ENCODE data around the gene BCL2L2.

BCL2L2 gene

DNA sequence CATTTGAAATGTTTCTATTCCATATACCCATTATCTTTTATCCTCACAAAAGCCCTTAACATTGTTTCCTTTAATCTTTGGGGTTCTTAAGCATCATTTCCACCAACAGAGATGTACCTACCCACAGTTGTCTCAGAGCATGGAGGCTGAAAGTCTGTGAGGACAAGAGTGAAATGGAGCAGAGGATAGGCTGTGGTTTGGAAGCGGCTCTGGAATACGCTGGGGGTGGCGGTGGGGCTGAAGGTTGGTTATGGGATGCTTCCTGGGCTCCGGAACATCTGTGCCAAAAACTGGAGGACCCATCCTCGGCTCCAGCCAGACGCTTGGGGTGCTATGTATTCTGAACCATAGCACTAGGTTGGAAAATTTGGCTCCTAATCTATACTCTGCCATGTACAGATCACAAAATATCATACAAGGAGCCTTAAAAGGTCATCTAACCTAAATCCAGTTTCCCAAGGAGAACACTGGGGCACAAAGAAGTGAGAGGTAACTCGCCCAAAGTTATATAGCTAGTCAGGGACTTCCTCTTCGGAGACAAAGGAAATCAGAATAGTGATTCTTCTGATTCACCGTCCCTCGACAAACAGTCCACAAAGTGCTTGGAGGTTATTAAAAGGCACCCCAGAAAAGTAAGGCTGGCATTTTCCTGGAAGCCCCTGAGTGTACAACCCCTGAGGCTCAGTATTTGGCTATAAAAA, 6.5 kb upstream of the BCL2L2 start:
- DNase-seq (ENCODE audit: low read depth): no peak

DNA sequence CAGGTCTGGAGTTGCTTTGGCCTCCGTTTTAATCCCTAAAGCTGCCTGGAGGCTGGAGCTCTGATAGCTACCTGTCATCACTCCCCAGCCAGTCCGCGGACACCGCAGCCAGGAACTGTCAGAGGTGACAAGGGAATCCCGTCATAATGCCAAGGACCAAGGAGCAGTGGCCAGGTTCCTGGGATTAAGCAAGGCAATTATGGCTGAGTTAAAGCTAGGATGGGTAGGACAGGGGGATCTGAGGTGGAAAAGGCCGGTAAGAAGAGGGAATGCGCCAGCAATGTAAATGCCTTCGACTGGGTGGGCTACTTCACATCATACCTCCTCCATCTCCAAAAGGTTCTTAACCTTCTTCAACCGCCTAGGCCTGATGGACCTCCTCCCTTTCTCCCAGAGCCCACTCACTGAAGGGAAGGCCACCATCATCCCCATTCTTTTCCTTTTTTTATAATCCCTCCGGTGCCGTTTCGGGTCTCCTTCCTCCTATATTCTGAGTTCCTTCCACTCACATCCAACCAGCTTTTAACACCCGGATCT, 5.9 kb upstream of the BCL2L2 start:
- peak; percentile 31 for DNase-seq (ENCODE audit: low read depth)

DNA sequence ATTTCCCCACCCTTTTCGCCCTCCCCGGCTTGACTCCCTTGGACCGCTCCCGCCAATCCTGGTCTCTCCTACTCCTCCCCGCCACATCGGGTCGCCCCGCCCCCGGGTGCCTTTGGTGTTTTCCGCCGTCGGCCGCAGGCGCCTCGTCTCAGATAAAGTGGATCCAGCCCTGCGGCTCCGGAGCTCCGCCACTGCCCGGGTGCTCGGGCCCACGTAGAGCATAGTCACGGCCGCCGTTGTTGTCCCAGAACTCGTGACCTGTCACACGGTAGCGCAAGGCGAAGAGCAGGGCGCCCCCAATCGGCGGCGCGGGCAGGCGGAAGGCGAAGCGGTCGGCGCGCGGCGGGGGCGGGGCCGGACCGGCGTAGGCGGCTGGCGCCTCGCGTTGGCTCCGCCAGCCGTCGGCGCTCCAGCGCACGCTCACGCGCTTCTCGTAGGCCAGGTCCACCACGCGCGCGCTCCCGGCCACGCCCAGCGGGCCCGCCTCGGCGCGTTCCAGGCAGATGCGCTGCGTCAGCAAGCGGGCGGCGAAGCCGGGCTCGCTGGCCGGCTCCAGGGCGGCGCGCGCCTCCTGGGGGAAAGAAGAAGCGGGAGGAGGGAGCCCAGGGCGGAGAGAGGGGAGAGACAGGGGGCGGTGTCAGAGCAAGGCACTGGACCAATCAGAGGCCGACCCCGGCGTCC, 5.2 kb upstream of the BCL2L2 start:
- peak; percentile 98 for DNase-seq (ENCODE audit: low read depth)

DNA sequence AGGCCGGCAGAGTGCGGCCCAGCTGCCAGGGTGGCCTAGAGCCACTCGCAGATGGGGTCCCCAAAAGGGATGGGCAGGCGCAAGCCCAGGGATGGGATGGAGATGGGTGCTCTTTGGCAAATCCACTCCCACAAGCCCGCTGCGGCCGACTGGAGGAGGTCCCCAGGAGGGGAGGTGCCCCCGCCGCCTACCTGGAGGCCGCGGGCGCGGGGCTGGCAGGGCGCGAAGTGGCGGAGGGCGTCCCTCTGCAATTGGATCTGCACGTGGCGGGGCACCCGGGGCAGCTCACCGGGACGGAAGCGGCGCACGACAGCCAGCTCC, 4.7 kb upstream of the BCL2L2 start:
- DNase-seq (ENCODE audit: low read depth): no peak

DNA sequence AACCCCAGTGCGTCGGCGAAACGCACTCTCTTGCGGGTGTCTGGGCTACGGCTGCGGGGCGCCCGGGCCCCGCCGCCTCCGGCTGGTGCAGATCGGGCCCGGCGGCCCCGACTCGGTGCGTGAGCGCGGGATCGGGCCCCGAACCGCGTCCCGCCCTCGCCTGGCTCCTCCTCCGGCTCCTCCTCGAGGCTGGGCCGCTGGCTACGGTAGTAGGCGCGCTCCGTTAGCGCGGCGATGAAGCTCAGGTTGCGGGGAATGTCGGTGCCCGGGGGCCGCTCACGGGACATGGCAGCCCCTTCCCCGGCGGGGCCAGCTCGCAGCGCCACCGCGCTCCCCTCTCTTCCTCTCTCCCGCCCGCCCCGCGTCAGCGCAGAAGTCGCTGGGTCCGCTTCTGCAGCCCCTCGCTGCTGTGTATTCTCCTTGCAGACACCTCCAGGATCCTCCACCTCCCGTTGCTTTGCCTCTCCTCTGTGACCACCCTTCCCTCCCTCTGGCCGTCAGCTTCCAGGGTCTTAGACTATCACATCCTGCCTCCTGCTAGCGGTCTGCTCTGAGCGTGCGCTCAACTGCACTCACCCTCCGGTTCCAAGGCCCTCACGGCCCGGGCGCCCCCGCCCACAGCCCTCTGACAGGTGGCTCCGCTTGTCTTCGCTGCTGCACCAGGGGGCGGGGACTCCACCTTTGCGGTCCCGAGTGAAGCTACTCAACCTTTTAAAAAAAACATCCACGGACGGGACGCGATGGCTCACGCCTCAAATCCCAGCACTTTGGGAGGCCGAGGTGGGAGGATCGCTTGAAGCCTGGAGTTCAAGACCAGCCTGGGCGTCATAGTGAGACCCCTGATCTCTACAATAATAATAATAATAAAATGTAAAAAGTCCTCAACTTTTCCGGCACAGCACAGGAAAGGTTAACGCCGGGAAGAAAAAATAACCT, 4.1 kb upstream of the BCL2L2 start, which contains the start of gene PPP1R3E:
PPP1R3E (minus strand) TSS at position 570 of the 936 bp plus-strand sequence; CDS start at position 287, 283 bp downstream.
- DNase-seq (ENCODE audit: low read depth): peak; percentile 62

DNA sequence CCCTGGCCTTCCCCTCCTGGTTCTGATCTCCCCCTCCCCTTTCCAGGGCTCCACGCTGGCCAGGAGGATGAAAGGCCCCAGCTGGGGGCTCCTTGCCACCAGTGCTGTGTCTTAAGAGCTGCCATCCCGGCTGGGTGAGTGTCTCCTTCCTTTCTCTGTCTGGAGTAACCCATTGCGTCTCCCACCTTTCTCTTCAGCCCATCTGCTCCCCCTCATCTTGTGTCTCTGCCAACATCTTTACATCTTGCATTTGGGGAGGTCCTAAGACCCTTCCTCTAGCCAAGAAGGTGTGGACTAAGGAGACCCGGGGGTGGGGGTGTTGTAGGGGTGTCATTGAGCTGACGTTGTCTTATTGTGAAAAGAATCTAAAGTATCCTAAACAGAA, 505 bp downstream of the BCL2L2 start:
- DNase-seq (ENCODE audit: low read depth): no peak

DNA sequence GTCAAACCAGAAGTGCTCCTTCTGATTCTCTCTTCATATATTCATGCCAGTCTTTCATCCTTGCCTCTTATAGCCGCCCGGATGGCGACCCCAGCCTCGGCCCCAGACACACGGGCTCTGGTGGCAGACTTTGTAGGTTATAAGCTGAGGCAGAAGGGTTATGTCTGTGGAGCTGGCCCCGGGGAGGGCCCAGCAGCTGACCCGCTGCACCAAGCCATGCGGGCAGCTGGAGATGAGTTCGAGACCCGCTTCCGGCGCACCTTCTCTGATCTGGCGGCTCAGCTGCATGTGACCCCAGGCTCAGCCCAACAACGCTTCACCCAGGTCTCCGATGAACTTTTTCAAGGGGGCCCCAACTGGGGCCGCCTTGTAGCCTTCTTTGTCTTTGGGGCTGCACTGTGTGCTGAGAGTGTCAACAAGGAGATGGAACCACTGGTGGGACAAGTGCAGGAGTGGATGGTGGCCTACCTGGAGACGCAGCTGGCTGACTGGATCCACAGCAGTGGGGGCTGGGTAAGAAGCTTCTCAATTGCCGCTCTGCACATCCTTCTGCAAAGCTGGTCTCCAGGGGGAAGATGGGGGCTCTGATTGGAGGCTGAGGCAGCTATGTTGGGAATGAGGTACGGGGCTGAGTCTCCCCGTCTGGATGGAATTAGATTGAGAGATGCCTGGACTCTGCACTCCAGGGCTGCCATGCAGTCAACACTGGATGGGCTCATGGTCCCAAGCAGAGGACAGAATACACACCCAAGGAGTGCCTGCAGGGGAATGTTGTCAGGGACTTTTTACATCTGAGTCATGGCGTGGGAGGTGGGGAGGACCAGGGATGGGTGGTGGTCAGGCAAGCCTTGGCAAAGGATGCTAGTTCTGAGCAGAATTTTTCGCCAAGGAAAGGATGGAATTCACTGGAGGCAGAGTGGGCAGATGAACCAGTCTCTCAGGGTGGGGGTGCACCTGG, 1.3 kb downstream of the BCL2L2 start:
- peak; percentile 45 for DNase-seq (ENCODE audit: low read depth)

DNA sequence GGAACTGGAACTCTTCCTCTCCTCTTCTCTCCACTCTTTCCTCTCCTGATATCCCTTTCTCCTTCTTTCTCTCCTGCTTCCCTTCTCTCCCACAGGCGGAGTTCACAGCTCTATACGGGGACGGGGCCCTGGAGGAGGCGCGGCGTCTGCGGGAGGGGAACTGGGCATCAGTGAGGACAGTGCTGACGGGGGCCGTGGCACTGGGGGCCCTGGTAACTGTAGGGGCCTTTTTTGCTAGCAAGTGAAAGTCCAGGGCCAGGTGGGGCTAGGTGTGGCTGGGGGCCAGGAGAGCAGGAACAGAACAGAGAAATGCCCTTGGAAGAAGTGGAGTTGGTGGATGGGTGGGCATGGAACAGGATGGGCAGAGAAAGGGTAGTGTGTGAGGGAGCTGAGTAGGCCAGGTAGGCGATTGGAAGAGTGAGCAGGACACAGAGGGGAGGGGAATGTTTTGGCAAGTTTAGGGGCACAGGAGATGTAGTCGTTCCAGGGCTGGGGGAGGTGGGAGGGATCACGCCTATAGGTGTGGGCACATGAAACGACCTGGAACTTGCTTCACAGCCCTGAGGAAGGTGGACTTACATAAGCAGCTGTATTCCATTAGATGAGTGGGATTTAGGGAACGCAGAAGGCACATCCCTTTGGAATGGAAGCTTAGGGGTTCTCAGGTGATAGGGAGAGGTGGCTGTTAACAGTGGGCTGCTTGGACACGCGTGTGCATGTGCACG, 2.2 kb downstream of the BCL2L2 start:
- DNase-seq (ENCODE audit: low read depth): no peak

DNA sequence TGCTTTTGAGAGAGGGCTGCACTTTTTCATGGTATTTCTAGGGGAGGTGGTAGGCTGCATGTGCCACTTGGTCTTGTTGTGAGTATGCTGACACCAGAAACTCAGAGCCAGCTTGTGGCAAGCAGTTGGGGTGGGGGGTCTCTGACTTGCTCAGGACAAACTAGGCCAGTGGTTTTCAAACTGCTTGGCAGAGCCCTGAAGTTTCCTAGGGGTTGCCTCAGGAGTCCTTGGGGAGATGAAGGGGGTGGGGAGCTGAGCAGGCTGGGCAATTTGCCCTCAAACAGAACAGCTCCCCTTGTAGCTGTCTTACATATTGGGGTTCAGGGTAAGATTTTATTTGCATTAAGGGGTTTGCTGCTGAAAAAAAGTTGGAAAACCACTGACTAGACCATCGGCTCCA, 3.9 kb downstream of the BCL2L2 start:
- DNase-seq (ENCODE audit: low read depth): no peak

DNA sequence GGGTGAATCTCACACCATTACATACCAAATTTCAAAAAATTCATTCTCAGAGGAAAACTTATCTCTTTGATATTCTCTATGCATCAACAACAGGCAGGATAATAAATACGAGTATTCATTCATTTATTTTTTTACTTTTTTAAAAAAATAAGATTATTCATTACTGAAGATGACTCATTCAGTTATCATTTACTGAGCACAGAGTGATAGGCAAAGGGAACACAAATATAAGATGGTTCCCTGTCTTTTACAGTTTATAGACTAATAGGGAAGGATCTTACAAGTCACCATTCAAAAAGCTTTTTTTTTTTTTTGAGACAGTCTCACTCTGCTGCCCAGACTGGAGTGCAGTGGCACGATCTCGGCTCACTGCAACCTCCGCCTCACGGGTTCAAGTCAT, 9.7 kb downstream of the BCL2L2 start:
- DNase-seq (ENCODE audit: low read depth): no peak

DNA sequence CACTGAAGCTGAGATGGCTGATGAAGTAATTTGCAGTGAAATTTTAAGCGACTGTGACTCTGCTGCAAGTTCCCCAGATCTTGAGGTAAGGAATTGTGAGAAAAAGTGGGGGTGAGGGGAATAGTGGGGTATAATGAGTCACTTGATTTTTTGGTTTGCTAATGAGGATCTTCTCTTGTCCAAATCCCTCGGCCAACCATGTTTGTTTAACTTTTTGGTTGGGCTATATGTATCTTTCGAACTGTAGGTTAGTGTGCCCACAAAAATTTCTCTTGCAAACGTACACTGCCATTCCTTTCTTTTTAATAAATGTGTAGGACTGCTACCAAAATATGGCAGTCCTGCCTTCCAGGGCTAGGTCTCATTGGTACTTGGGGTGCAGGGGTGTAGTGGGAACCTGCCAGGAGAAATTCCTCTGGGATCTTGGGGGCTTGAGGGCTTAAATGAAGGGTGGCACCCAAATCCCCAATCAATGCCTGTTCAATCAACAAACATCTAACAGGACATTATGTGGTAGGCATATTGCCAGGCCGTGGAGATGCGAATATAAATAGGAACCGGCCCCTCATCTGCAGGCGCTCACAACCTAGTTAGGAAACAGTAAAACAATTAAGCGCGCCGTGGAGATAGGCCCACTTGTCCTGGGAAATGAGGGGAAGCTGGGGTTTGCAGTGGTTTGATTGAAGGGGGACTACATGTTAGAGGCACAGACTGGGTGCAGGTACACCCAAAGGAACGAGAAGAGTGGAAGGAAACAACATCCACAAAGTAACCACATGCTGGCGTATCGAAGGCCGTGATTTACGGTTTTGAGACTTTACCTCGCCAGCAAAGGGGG, 13.3 kb downstream of the BCL2L2 start:
- no peak for DNase-seq (ENCODE audit: low read depth)

DNA sequence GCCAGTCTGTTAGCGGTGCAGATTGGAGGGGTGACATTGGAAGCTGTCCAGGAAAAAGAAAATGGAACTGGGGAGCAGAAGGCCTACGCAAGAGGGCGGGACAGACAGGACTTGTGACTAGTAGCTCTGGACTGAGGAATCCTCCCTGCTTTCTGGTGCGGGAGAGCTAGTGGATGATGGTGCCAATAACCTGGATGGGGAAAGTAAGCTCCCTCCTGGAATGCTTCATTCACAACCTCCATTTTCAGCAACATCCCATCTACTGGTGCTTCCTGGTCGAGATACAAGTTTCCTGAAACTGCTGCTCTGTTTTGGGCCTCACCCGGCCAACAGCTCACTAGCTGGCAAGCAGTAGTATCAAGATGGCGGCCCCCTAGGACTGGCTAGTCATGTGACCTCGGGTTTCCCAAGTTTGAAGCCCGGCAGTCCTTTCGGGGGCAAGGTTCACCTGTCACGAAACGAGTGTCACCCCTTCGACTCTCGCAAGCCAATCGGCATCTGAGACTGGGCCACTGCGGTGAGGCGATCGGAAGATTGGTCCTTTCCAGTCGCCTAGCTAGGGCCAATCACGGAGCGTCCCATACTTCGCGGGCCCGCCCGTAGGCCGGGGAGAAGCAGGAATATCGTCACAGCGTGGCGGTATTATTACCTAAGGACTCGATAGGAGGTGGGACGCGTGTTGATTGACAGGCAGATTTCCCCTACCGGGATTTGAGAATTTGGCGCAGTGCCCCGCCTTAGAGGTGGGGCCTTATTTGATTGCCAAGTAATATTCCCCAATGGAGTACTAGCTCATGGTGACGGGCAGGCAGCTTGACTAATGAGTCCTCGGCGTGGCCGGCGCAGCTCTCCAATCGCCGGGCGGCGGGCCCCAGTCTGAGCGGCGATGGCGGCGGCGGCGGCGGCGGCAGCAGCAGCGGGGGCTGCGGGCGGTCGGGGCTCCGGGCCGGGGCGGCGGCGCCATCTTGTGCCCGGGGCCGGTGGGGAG, 14.2 kb downstream of the BCL2L2 start, which contains the start of gene PABPN1:
PABPN1 (plus strand) TSS at position 874 of the 988 bp plus-strand sequence; CDS start at position 887, 13 bp downstream.
- DNase-seq (ENCODE audit: low read depth): peak; percentile 100

DNA sequence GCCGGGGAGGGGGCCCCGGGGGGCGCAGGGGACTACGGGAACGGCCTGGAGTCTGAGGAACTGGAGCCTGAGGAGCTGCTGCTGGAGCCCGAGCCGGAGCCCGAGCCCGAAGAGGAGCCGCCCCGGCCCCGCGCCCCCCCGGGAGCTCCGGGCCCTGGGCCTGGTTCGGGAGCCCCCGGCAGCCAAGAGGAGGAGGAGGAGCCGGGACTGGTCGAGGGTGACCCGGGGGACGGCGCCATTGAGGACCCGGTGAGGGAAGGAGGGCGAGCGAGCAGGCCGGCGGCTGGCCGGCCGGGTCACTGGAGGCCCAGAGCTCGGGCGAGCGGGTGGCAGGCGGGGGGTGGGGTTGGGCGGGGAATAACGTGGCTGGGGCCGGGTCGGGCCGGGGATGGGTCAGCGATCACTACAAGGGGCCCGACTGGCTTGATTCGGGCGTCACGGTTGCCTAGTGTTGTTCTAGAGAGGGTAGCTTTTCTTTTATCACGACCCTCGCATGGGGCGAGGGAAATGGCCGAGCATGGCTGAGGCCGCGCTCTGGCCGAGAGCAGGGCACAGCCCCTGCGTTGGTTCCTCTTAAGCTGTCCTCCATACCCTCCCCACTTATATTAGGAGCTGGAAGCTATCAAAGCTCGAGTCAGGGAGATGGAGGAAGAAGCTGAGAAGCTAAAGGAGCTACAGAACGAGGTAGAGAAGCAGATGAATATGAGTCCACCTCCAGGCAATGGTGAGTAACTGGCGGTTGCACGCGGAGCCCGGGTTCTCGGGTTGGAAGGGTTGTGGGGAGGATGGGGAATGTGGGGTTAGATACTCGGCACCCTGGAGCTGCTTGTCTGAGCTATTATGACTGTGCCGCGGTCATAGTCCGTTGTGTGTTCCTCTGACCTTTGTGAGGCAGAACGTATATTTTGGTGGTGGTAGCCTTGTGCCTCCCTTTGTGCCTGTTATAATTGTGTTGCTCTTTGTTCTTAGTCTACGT, 15.2 kb downstream of the BCL2L2 start:
- DNase-seq (ENCODE audit: low read depth): peak; percentile 72

DNA sequence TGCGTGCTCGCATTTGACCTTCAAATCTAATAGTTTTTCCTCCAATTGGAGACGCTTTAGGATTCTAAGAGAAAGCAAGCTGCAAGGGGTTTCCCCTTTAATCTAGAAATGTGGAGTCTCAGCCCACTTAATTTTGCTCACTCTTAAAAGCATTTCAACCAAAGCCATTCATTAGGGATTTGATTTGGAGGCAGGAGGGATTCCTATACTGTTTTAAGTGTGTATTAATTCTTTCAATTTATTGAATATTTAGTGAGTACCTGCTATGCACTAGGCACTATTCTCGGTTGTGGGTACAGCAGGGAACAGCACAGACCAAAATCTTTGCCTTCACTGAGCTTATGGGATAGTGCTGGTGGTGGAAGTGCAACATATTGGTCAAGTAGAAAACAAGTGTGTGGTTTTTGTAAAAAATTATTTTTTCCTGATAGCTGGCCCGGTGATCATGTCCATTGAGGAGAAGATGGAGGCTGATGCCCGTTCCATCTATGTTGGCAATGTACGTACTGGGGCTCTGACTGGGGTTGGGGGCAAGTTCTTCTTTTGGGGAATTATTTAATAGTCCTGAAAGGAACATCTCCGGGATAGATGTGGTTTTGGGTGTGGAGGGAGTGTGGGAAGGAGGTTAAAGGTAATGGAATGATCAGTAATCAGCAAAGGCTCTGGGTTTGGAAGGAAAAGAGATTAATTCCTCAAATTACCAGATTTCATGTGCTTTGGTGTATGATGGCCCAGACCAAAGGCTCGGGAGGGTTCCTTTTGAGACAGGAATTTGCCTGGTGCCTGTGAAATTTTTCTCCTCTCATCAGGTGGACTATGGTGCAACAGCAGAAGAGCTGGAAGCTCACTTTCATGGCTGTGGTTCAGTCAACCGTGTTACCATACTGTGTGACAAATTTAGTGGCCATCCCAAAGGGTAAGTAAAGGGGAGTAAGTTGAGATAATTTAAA, 16.2 kb downstream of the BCL2L2 start:
- DNase-seq (ENCODE audit: low read depth): no peak

DNA sequence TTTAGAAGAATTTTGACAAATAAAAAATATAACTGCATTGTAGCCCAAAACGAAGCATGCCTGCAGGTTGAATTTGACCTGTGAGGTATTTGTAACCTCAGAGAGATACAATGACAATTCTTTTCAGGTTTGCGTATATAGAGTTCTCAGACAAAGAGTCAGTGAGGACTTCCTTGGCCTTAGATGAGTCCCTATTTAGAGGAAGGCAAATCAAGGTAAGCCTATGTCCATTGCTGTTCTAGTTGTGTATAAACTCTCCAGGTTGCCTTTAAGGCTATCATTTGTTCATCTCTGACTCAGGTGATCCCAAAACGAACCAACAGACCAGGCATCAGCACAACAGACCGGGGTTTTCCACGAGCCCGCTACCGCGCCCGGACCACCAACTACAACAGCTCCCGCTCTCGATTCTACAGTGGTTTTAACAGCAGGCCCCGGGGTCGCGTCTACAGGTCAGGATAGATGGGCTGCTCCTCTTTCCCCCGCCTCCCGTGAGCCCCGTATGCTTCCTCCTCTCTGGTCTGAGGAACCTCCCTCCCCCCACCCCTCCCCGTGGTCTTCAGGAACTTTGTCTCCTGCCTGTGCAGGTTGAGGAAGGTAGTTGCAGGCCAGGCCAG, 17.3 kb downstream of the BCL2L2 start:
- no peak for DNase-seq (ENCODE audit: low read depth)
